Lower leg skin (tissue), 3 donors: ENCODE results near the gene ADISSP.

Source experiments
- POLR2A ChIP-seq, 2 donors: fragments of 450-650 bp; IDR thresholded peaks; one replicate each; pipeline ENCODE4 v1.6.1; 2016 to 2017; ENCODE audit warnings: antibody characterized with exemption in 2 of 2, mild to moderate bottlenecking in 1 of 2, moderate library complexity in 1 of 2
- TF ChIP-seq, protein P1 (sequence below), 3 donors: fragments of 450-650 bp; IDR thresholded peaks; one replicate each; pipeline ENCODE4 v1.5.1; 2016; ENCODE audit warnings: antibody characterized with exemption in 3 of 3, mild to moderate bottlenecking in 3 of 3, moderate library complexity in 2 of 3

DNA sequence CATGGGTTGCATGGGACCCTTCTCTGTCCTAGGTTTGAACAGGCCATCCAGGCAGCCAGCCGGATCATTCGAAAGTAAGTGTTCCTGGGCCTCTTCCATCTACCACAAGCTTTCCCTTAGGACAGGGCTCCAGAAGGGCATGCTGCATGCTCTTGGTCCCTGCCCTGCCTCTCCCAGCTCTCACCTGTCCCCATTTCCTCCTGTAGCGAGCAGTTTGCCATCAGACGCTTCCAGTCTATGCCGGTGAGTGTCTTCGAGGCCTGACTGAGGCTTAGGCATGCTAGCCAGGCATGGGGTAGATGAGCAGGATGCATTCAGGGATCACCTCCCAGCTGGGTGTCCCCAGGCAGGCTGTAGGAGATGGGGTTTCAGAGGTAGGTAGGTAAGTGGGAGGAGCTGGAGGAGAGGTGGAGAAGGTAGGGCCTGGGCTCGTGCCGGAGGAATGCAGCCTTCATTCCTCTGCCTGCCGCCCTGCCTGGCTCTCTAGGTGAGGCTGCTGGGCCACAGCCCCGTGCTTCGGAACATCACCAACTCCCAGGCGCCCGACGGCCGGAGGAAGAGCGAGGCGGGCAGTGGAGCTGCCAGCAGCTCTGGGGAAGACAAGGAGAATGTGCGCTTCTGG, 32.8 kb upstream of the ADISSP start:
- TF ChIP-seq, protein P1, sequence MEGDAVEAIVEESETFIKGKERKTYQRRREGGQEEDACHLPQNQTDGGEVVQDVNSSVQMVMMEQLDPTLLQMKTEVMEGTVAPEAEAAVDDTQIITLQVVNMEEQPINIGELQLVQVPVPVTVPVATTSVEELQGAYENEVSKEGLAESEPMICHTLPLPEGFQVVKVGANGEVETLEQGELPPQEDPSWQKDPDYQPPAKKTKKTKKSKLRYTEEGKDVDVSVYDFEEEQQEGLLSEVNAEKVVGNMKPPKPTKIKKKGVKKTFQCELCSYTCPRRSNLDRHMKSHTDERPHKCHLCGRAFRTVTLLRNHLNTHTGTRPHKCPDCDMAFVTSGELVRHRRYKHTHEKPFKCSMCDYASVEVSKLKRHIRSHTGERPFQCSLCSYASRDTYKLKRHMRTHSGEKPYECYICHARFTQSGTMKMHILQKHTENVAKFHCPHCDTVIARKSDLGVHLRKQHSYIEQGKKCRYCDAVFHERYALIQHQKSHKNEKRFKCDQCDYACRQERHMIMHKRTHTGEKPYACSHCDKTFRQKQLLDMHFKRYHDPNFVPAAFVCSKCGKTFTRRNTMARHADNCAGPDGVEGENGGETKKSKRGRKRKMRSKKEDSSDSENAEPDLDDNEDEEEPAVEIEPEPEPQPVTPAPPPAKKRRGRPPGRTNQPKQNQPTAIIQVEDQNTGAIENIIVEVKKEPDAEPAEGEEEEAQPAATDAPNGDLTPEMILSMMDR (IDR thresholded peaks at IDR 0.05), result no peak
- TF ChIP-seq POLR2A (IDR thresholded peaks at IDR 0.05), result no peak
